Measurements from ENCODE around the gene WDR20. TPM values are rescaled to one million over a fixed set of nuclear protein-coding genes. Genes with fewer than 3 reads are reported as not detected.

The WDR20 gene
- total and polyA plus RNA-seq, 2 of the 8 experiments (the other 6 are each of a cell fraction or from before 2014, with no cell fraction given), result 11.2 to 26.7 TPM

- Histone ChIP-seq H2BK5ac (ENCODE audit: low read depth, low read length) (no peak overlapping the region), H3K4me3 (ENCODE audit: extremely low read depth in 1 of 4, insufficient read depth in 2 of 4, low read depth in 3 of 4, low read length in 4 of 4) (no peak overlapping the region), H4K5ac (ENCODE audit: insufficient read length, low read depth, low read length) (no peak overlapping the region), H2BK12ac (ENCODE audit: low read depth, low read length) (no peak overlapping the region), H3K4me1 (replicated peaks in 1 of 4; ENCODE audit: control insufficient read depth in 3 of 4, insufficient read depth in 4 of 4, low read length in 3 of 4) (peaks cover 0 to 9% (median 0%) of the 10 kb centered on the region in 4 experiments; a peak in 1 of 7 replicates), H3K23me2 (ENCODE audit: low read depth, low read length) (no peaks in the 10 kb centered on the region), H2BK120ac (replicated peaks; ENCODE audit: low read depth, low read length) (no peak overlapping the region), H3K79me1 (ENCODE audit: low read depth, low read length) (no peaks in the 10 kb centered on the region; the same call in none of the 2 replicates), H3K14ac (ENCODE audit: insufficient read length) (no peak overlapping the region), H3K56ac (replicated peaks; ENCODE audit: insufficient read length, low read depth, low read length) (no peak overlapping the region), H3K27ac (ENCODE audit: low read depth, low read length) (no peak overlapping the region), H3K9ac (replicated peaks in 1 of 4; ENCODE audit: extremely low read depth in 1 of 4, low read depth in 3 of 4, low read length in 3 of 4) (no peak overlapping the region), H3K18ac (ENCODE audit: extremely low read depth, low read length) (no peak overlapping the region), H4K20me1 (replicated peaks in 1 of 2; ENCODE audit: control insufficient read depth in 1 of 2, insufficient read depth in 2 of 2, low read length in 2 of 2) (peaks cover 0 to 4% of the 10 kb centered on the region in 2 experiments), H4K91ac (replicated peaks; ENCODE audit: insufficient read length, low read length) (no peak overlapping the region), H3K79me2 (ENCODE audit: control insufficient read depth in 1 of 2, insufficient read depth in 2 of 2, low read length in 2 of 2) (peaks cover 0 to 71% of the 10 kb centered on the region in 2 experiments; a peak in 3 of 4 replicates), H3K27me3 (replicated peaks in 1 of 4; ENCODE audit: control insufficient read depth in 3 of 4, extremely low read depth in 1 of 4, insufficient read depth in 3 of 4, low read length in 3 of 4) (no peaks in the 10 kb centered on the region), H3K4me2 (ENCODE audit: insufficient read depth in 1 of 2, low read depth in 2 of 2, low read length in 2 of 2) (no peak overlapping the region), H3K36me3 (ENCODE audit: control insufficient read depth in 2 of 4, insufficient read depth in 4 of 4, low read length in 3 of 4) (no peaks in the 10 kb centered on the region; a peak in 1 of 8 replicates), H2AK5ac (ENCODE audit: low read depth, low read length) (no peak overlapping the region), H3K23ac (ENCODE audit: insufficient read length) (no peak overlapping the region), H3K9me3 (ENCODE audit: insufficient read depth in 2 of 2, low read depth in 1 of 2, low read length in 1 of 2) (no peaks in the 10 kb centered on the region), H2AFZ (ENCODE audit: low read length) (no peak overlapping the region), H4K8ac (ENCODE audit: extremely low read depth, insufficient read depth, low read length) (no peak overlapping the region), H2BK15ac (ENCODE audit: low read length) (no peak overlapping the region), H3K4ac (replicated peaks; ENCODE audit: insufficient read length, low read depth, low read length) (no peak overlapping the region), H2BK20ac (ENCODE audit: low read length) (no peak overlapping the region)
- TF ChIP-seq GTF2F1 (IDR thresholded peaks at IDR 0.05; ENCODE audit: borderline replicate concordance, low read depth, low read length) (no peak), CBX8 (IDR thresholded peaks at IDR 0.05; ENCODE audit: borderline replicate concordance, low read depth, low read length) (no peak), SIX5 (IDR thresholded peaks at IDR 0.05; ENCODE audit: low read depth, low read length) (no peak), BCL11A (IDR thresholded peaks at IDR 0.05; ENCODE audit: low read depth in 2 of 2, low read length in 2 of 2) (no peak), EGR1 (IDR thresholded peaks at IDR 0.05; ENCODE audit: borderline replicate concordance, low read depth, low read length) (no peak), POU5F1 (IDR thresholded peaks at IDR 0.05; ENCODE audit: low read depth, low read length) (no peak), FOSL1 (IDR thresholded peaks at IDR 0.05; ENCODE audit: insufficient read depth, low read depth, low read length) (no peak), RFX5 (IDR thresholded peaks at IDR 0.05; ENCODE audit: borderline replicate concordance, low read depth, low read length) (no peak), SIRT6 (IDR thresholded peaks at IDR 0.05; ENCODE audit: low read length) (no peak), CHD2 (IDR thresholded peaks at IDR 0.05; ENCODE audit: low read length) (no peak), TBP (IDR thresholded peaks at IDR 0.05; ENCODE audit: low read depth, low read length) (no peak)
- 85% methylated on average over 5 of the region's 5 CpGs; no CpG with 5 or more reads in 1 of the 2 experiments for WGBS, 2 experiments (ENCODE audit: extremely low coverage in 1 of 2, insufficient coverage in 1 of 2, insufficient read length in 1 of 2, insufficient replicate concordance in 2 of 2, low coverage in 1 of 2, low lambda C conversion rate in 2 of 2, missing lambda C conversion rate in 1 of 2)
- ChIA-PET POLR2A (ENCODE audit: partially characterized antibody) (interaction anchor here (0.7 kb wide), 1 partner anchor 451 kb away, joined by 4 read pairs; no protein-coding TSS in a partner anchor), CTCF (ENCODE audit: partially characterized antibody) (interaction anchor here (0.5 to 0.6 kb wide), 2 partner anchors 56 to 244 kb away, joined by 3 read pairs; no protein-coding TSS in a partner anchor)
- FAIRE-seq (no peak), DNase-seq (ENCODE audit: low read depth in 1 of 2, low spot score in 2 of 2) (no peak)
Observed at GRCh38 chr14:102178806-102179205, 39.1 kb downstream of the WDR20 start.
